ENCODE data around the gene NEURL3.
"Not testable (repeated sequence)": the region's sequence is repeated elsewhere in the genome, so short reads cannot be mapped to it uniquely, and the experiment has no call there.

NEURL3 gene

DNA sequence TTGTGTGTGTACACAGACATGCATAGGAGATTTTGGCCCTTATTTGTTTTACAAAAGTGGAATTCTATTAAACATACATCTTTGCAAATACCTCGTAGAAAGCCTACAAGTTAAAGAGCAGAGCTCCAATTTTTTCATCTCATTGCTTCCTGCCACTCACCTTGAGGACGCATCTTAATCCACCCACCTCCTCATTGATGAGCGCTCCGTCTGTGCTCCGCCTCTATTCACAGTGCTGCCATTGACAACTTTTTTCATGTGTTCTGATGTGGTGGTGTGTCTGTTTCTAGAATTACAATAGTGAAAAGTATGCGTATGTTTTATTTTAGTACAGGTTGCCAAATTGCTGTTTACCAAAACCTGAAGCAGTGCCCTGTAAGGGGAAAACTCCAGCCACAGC is 36.3 kb downstream of the NEURL3 start:
- no peak for FAIRE-seq
- TF ChIP-seq PAX5 (IDR thresholded peaks at IDR 0.05; ENCODE audit: insufficient read depth, low read length, severe bottlenecking) (no peak), SPI1 (IDR thresholded peaks at IDR 0.05; ENCODE audit: low read depth, low read length) (no peak)
- DNase-seq (ENCODE audit: insufficient read length, low spot score): no peak

DNA sequence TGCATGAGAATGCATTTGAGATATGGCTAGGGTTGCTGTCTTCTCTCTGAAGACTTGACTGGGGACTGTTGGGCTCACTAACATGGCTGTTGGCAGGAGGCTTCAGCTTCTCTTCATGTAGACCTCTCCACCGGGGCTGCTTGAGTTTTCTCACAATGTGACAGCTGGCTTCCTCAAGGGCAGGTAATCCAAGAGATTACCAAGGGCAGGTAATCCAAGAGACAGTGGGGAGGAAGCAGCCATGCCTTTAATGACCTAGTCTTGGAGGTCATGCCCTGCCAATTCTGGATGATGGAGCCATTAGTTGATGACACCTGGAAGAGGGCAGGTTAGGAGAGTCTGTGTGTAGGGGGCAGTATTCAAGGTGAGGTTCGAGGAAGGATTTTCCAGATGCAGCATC is 40.5 kb downstream of the NEURL3 start:
- FAIRE-seq: no peak
- no peak for DNase-seq (ENCODE audit: insufficient read length, low spot score)
- no peak for TF ChIP-seq SPI1 (IDR thresholded peaks at IDR 0.05; ENCODE audit: low read depth, low read length)
- TF ChIP-seq POU2F2 (IDR thresholded peaks at IDR 0.05; ENCODE audit: low read depth, low read length): no peak
- TF ChIP-seq POLR2AphosphoS5 (IDR thresholded peaks at IDR 0.05; ENCODE audit: low read depth, low read length): no peak
- no peak for TF ChIP-seq PAX5 (IDR thresholded peaks at IDR 0.05; ENCODE audit: insufficient read depth, low read length, severe bottlenecking)
- TF ChIP-seq TAF1 (IDR thresholded peaks at IDR 0.05; ENCODE audit: low read depth, low read length): no peak
- no peak for TF ChIP-seq POLR2A (IDR thresholded peaks at IDR 0.05; ENCODE audit: low read depth, low read length)

DNA sequence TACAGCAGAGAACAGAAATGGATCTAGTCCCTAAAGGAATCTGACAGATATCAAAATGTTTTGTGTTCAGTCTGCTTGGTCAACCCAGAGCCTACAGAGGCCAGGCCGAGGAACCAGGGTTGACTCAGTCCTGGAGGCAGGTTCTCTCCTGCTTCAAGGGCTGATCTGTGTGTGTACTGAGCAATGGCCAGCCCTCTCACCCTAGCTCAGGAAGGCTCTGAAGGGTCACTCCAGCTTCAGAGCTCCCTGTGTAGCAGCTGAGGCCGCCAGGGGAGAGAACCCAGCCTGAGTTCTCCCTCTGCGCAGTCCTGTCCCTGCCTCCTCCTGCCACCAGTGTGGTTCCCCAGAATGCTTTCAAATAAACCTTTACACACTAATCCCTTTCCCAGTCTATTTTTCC is 41.1 kb downstream of the NEURL3 start:
- FAIRE-seq: no peak
- TF ChIP-seq PAX5 (IDR thresholded peaks at IDR 0.05; ENCODE audit: insufficient read depth, low read length, severe bottlenecking): no peak
- TF ChIP-seq TAF1 (IDR thresholded peaks at IDR 0.05; ENCODE audit: low read depth, low read length): no peak
- TF ChIP-seq POU2F2 (IDR thresholded peaks at IDR 0.05; ENCODE audit: low read depth, low read length): no peak
- no peak for TF ChIP-seq POLR2AphosphoS5 (IDR thresholded peaks at IDR 0.05; ENCODE audit: low read depth, low read length)
- no peak for TF ChIP-seq SPI1 (IDR thresholded peaks at IDR 0.05; ENCODE audit: low read depth, low read length)
- TF ChIP-seq POLR2A (IDR thresholded peaks at IDR 0.05; ENCODE audit: low read depth, low read length): no peak
- no peak for DNase-seq (ENCODE audit: insufficient read length, low spot score)

DNA sequence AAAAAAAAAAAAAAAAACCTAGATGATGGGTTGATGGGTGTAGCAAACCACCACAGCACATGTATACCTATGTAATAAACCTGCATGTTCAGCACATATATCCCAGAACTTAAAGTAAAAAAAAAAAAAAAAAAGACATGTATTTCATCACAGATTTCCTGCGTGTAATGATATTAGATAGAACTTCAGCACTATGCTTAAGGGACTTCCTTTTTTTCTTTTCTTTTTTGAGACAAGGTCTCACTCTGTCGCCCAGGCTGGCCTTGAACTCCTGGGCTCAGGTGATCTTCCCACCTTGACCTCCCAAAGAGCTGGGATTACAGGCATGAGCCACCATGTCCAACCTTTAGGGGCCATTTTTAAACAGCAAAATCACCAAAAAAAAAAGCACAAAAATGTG is 42.0 kb downstream of the NEURL3 start:
- TF ChIP-seq TAF1 (IDR thresholded peaks at IDR 0.05; ENCODE audit: low read depth, low read length): no peak
- TF ChIP-seq PAX5 (IDR thresholded peaks at IDR 0.05; ENCODE audit: insufficient read depth, low read length, severe bottlenecking): no peak
- TF ChIP-seq POLR2A (IDR thresholded peaks at IDR 0.05; ENCODE audit: low read depth, low read length): no peak
- no peak for TF ChIP-seq POLR2AphosphoS5 (IDR thresholded peaks at IDR 0.05; ENCODE audit: low read depth, low read length)
- TF ChIP-seq POU2F2 (IDR thresholded peaks at IDR 0.05; ENCODE audit: low read depth, low read length): no peak
- no peak for TF ChIP-seq SPI1 (IDR thresholded peaks at IDR 0.05; ENCODE audit: low read depth, low read length)
- FAIRE-seq (no peak), DNase-seq (ENCODE audit: insufficient read length, low spot score) (no peak)

DNA sequence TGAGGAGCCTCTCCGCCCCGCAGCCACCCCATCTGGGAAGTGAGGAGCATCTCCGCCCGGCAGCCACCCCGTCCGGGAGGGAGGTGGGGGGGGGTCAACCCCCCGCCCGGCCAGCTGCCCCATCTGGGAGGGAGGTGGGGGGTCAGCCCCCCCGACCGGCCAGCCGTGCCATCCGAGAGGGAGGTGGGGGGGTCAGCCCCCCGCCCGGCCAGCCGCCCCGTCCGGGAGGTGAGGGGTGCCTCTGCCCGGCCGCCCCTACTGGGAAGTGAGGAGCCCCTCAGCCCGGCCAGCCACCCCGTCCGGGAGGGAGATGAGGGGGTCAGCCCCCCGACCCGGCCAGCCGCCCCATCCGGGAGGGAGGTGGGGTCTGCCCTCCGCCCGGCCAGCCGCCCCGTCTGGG is 43.5 kb downstream of the NEURL3 start:
- DNase-seq (ENCODE audit: insufficient read length, low spot score); FAIRE-seq: not testable (repeated sequence)

DNA sequence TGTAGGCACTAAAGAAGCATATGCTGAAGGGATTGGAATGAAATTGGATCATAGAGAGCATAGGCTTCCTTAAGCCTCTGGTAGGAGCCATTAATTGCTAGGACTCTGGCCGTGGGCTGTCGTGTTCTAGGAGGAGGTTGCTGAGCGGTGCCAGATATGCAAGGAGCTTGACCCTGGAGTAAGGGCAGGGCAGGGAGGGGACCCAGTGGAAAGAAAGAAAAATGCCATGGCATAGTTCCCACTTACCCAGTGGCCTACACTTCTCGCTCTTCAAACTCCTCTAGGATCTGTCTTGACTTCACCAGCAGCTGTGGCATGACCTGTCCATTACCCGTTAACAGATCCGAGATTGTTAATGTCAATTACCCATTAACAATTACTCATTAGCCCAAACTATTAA is 53.1 kb downstream of the NEURL3 start:
- TF ChIP-seq TAF1 (IDR thresholded peaks at IDR 0.05; ENCODE audit: low read depth, low read length) (no peak), POU2F2 (IDR thresholded peaks at IDR 0.05; ENCODE audit: low read depth, low read length) (no peak), PAX5 (IDR thresholded peaks at IDR 0.05; ENCODE audit: insufficient read depth, low read length, severe bottlenecking) (no peak), SPI1 (IDR thresholded peaks at IDR 0.05; ENCODE audit: low read depth, low read length) (no peak), POLR2A (IDR thresholded peaks at IDR 0.05; ENCODE audit: low read depth, low read length) (no peak), POLR2AphosphoS5 (IDR thresholded peaks at IDR 0.05; ENCODE audit: low read depth, low read length) (no peak)
- FAIRE-seq (no peak), DNase-seq (ENCODE audit: insufficient read length, low spot score) (no peak)

DNA sequence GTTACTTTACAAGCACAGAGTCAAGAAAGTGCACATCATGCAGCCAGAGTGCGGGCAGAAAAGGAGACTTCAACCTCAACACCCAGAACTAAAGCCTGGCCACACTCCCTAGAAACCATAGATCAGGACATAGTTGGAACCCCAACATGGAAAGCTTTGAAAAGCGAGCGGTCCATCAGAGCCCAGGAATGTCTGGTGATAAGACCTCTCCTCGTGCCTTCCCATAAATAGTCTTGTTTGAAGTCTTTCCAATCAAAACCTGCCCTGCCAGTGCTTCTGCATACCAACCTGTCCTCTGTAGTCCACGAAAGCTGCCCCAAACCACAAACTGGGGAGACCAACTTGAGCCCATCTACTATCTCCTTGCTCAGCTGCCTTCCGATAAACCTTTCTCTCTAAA is 55.5 kb downstream of the NEURL3 start:
- no peak for FAIRE-seq
- no peak for DNase-seq (ENCODE audit: insufficient read length, low spot score)
- no peak for TF ChIP-seq POLR2A (IDR thresholded peaks at IDR 0.05; ENCODE audit: low read depth, low read length)
- TF ChIP-seq TAF1 (IDR thresholded peaks at IDR 0.05; ENCODE audit: low read depth, low read length): no peak

DNA sequence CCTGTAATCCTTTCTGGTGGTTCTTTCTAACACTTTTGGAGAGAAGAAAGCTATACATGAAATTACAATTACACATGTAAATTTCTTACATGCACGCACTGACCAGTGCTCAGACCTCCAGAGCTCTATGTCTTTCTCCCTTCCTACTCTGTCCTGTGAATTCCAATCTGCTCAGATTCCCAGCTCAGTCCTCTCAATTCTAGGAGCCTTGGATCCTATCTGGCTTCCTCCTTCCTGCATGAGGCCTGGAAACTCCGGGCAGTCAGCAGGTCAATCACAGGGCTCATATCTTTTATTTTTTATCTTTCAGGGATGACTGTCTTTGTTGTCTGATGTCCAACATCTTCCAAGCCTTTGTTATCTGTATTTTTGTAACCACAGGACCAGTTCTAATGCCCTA is 56.0 kb downstream of the NEURL3 start:
- FAIRE-seq: no peak
- DNase-seq (ENCODE audit: insufficient read length, low spot score): no peak
- TF ChIP-seq TAF1 (IDR thresholded peaks at IDR 0.05; ENCODE audit: low read depth, low read length) (no peak), PAX5 (IDR thresholded peaks at IDR 0.05; ENCODE audit: insufficient read depth, low read length, severe bottlenecking) (no peak), SPI1 (IDR thresholded peaks at IDR 0.05; ENCODE audit: low read depth, low read length) (no peak), POLR2AphosphoS5 (IDR thresholded peaks at IDR 0.05; ENCODE audit: low read depth, low read length) (no peak), POLR2A (IDR thresholded peaks at IDR 0.05; ENCODE audit: low read depth, low read length) (no peak), POU2F2 (IDR thresholded peaks at IDR 0.05; ENCODE audit: low read depth, low read length) (no peak)

DNA sequence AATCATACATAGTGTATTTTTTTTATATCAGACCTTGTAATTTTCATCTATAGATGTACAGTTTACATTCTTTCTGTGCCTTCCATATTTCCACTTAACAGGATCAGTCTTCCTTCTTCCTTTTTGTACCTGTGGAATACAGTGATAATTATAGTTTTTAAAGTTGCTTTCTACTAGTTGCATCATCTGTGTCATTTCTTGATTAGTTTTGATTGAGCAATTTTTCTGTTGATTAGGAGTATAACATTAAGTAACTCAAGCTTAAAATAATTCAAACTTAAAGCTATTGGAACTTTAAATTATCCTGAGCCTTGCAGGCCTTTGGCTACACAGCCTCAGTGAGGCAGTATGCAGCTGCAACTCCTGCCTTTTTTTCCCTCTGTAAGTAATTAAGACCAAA is 57.4 kb downstream of the NEURL3 start:
- no peak for FAIRE-seq
- TF ChIP-seq SPI1 (IDR thresholded peaks at IDR 0.05; ENCODE audit: low read depth, low read length) (no peak), POLR2AphosphoS5 (IDR thresholded peaks at IDR 0.05; ENCODE audit: low read depth, low read length) (no peak), TAF1 (IDR thresholded peaks at IDR 0.05; ENCODE audit: low read depth, low read length) (no peak), POLR2A (IDR thresholded peaks at IDR 0.05; ENCODE audit: low read depth, low read length) (no peak), POU2F2 (IDR thresholded peaks at IDR 0.05; ENCODE audit: low read depth, low read length) (no peak), PAX5 (IDR thresholded peaks at IDR 0.05; ENCODE audit: insufficient read depth, low read length, severe bottlenecking) (no peak)
- DNase-seq (ENCODE audit: insufficient read length, low spot score): no peak

Measured in GM12891 (cell line).